GM18858 (cell line): Measurements from ENCODE around the gene GAPDHS.

Source experiments
- ATAC-seq: cut with Tn5 transposase; IDR thresholded peaks from one replicate; pipeline ENCODE4 v1.9.1; 2021; ENCODE audit not compliant: unreplicated experiment

Gene GAPDHS

DNA sequence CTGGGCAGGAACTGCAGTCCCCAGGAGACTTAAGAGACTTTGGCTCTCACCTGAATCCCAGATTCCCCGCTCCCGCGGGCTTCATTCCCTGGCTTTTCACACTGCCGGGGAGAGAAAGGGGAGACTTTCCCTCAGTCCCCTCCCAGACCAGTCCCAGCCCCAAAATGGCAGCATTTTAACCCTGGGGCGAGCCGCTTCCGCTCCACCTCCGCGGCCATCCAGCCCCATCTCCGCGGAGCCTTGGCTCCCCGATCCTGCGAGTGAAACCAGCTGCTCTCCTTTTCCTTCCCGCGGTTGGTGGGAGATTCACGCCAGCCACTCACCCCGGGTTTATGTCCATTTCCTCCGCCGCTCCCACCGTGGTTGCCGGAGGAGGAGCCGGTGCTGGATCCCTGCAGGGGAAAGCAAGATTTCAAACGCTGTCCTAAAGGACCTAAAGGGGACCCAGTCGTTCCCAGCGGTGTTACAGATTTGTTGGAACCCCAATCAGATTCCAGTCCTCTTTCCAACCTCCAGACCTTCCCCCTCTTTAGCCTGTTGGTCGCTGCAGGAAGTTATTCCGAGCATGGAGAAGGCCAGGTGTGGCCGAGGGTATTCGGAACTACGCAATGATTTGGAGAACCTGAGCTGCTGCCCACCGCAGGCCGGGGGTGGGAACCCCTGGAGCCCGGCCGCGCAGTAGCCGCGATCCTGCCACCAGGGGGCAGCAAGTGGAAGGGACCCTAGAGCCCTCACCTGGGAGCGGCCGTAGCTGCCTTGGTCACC is 23.2 kb upstream of the GAPDHS start:
- ATAC-seq = no peak

DNA sequence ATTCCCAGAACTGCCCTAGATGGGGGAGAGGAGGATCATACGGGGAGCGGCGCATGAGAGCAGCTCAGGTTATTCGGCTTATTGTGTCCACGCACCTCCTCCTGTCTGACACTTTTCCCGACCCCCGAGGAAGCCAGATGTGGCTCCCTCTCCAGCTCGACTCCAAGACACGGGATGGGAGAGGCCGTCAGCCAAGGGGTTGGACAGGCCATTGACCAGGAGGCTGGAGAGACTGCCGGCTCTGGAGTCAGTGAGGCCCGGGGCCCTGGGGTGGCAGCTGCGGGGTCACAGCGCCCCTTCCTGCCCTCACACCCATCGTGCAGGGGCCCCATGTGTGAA is 22.7 kb upstream of the GAPDHS start:
- ATAC-seq = no peak

DNA sequence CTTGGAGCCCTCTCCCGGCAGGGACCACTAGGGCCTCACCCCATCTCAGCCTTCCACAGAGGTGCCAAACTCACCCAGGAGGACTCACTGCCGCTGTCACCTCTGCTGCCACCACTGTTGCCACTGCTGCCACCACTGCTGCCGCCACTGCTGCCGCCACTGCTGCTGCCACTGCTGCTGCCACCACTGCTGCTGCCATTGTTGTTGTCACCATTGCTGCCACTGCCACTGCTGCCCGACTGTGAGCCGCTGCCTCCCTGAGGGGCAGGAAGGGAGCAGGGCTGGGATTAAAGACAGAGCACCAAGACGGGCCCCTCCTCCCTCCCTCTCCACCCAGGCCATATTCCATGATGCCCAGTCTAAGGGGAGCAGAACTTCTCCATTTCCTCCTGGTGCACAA is 21.9 kb upstream of the GAPDHS start:
- ATAC-seq = no peak

DNA sequence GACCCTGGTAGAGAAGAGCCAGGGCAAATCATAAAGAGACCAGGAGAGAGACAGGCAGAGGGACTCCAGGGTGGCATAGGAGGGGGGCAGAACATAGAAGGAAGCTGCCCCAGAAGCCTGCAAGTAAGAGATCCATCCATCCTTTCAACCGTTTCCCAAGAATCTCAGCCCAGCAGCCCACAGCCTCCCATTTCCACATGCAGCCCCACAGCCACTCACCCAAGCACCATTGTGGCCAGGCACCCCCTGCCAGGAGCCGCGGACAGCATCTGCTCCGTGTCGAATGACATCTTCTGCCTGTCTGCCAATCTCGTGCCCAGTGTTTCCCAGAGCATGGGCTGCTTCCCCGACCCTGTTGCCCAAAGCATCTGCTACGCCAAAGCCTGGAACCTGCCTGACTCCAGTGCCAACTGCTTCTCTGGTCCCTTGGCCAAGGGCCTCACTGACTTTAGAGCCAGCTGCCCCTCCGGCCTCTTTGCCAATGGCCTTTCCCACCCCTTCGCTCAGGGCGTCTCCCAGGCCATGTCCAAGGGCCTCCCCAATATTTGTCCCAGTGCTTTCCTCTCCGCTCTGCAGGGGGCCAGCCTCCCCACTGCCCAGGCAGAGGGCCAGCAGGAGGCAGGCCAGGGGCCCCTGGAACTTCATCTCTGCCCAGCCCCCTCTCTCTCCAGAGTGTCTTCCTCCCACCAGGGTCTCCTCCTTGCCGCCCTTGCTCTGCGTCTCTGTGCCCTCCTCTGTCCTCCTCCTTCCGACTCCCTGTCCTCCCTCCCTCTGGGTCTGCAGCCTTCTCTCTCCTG is 20.2 kb upstream of the GAPDHS start:
- no peak for ATAC-seq

DNA sequence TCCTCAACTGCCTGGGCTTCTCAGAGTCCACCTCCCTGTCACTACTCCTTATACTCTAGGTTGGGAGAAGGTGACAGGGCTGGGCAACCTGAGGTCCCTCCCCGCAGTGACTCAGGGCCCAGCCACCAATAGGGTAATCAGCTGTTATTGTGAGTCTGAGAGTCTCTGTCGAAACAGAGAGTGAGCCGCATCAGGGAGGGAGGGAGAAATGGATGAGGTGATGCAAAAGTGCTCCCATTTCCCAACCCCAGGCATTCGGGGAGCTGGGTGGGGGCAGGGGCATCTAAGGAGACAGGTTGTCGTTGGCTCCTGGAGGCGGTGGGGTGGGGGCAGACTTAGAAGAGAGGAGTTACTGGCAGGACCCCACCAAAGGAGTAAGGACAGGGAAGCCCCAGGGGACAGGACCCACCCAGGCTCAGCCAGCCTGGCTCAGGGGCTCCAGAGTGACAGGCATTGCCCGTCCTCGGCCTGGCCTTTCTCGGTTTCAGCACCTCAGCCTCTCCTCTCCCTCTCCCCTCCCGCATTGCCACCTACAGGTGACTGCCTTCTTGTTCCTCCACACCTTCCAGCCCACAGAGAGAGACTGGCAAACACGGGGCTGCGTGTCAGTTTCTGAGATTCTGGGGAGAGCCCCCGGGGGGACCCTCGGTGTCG is 19.5 kb upstream of the GAPDHS start, which contains the start of gene DMKN:
DMKN (minus strand) TSS at position 22 of the 654 bp plus-strand sequence. CDS start 174 bp downstream, outside the sequence.
- no peak for ATAC-seq

DNA sequence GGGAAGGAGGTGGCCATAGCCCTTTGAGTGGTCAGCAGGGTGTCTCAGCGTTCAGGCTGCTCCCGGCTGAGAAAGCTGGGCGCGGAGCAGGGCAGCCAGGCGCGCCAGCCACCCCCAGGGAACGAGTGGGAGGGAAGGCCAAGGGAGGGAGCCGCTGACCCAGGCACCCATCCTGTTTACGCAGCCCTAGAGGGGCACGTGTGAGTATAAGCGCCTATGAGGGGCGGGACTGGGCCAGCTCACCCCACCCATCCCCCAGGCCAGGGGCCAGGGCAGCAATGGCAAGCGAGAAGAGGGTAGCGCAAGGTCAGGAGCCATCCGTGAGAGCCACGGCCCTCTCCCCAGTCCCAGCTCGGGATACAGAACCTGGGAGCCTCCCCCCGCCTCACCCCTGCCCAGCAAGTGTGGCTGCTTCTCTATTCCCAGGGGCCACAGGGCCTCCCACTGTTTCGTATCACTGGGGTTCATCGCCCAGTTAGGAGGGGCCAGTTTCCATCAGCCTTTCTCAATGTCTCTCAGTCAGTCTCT is 18.9 kb upstream of the GAPDHS start:
- no peak for ATAC-seq

DNA sequence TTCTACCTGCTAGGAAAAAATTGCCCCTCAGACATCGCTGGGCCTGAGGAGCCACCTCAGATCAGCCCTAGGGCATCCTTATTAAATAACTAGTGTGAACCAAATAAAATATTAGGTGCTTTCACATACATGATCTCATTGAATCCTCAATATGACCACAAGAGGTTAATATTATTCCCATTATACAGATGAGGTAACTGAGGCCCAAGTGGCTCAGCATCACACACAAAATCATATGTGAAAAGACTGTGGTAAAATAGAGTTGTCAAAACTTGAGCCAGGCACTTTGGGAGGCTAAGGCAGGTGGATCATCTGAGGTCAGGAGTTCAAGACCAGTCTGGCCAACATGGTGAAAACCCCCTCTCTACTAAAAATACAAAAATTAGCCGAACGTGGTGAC is 16.9 kb upstream of the GAPDHS start:
- no peak for ATAC-seq

DNA sequence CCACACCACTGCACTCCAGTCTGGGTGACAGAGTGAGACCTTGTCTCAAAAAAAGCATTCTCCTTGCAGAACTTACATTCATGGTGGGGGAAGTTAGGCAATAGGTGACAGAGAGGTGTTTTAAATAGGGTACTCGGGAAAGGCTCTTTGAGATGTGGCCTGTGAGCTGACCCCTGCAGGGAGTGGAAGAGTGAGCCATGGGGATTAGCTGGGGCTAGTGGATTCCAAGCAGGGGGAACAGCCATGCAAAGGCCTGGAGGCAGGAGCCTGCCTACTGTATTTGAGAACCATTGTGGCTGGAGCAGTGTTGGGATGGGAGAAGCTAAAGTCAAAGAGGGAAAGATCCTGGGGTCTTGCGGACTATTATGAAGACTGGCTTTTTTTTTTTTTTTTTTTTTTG is 15.9 kb upstream of the GAPDHS start:
- ATAC-seq = no peak

DNA sequence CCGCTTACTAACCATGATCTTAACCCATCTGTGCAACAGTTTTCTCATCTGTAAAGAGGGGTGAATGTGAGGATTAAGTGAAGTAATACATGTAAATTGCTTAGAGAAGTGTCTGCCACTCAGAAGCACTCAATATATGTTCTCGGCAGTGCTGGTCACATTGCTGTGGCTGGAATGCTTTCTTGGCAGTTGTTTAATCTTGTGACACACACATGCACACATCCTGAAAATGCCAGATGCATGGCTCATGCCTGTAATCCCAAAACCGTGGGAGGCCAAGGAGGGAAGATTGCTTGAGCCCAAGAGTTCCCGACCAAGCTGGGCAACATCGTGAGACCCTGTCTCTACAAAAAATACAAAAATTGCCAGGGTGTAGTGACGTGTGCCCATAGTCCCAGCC is 14.9 kb upstream of the GAPDHS start:
- ATAC-seq = no peak

DNA sequence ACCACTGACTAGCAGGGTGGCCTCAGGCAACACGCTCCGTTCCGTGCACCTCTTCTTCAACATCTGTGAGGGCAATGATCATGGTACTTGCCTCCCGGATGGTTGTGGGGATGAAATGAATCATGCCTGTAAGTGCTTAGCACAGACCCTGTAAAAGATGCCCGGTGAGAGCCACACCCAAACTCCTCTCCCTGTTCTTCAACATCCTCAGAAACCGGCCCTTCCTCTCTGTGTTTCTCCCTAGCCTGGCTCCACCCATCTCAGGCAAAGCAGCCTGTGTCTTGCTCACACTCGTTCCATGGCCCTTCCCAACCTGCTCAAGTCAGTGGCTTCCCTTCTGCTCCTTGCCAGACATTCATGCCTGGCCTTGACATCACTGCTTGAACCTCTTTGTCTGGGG is 14.0 kb upstream of the GAPDHS start:
- ATAC-seq = no peak

DNA sequence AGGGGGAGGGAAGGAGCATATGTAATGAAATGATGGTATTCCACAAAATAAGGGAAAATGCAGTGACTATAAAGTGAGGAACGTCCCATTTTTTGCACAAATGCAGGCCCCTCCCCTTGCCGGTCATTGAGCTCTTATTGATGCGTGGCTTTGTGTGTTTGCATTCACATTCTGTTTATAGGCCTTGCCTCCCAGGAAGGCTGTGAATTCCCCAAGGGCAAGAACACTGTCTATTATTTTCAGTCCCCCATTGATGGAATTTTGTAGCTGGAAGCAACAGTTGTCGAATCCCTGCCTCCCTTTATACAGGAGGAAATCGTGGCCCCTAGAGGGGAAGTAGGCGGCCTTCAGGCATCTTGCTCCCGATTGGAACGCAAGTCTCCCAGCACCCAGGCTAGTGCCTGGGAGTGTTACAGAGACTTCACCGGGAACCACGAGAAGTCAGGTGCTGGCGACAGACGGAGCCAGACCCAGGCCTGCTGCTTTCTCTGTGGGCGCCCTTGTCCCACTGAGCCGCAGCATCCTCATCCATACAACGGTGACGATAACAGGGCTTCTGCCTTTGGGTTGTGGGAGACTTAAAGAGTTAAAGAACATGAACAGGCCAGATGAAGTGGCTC is 12.0 kb upstream of the GAPDHS start:
- no peak for ATAC-seq

DNA sequence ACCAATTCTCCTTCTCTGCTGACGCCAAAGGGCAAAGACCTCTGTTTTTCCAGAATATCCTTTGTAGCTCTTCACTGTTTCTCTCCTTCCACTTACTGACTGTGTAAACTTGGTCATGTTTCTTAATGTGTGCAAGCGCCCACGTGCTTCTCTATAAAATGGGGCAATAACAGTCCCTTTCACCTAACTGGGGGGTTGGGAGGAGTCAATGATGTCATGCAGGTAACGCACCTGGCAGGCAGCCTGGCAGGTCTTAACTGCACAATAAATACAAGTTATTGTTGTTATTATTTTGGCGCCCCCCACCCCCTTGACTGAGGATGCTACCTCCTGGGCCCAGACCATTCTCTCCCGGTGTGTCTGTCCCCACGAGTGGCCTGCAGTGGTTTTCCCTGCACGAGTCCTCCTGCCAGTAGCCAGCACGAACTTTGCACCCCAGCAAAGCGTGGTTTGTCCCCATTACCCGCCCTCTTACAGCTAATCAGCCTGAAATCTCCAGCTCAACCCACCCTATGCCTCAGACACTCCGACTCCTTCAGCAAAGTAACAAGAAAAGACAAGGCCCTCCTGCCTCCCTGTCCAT is 10.4 kb upstream of the GAPDHS start:
- ATAC-seq = no peak

DNA sequence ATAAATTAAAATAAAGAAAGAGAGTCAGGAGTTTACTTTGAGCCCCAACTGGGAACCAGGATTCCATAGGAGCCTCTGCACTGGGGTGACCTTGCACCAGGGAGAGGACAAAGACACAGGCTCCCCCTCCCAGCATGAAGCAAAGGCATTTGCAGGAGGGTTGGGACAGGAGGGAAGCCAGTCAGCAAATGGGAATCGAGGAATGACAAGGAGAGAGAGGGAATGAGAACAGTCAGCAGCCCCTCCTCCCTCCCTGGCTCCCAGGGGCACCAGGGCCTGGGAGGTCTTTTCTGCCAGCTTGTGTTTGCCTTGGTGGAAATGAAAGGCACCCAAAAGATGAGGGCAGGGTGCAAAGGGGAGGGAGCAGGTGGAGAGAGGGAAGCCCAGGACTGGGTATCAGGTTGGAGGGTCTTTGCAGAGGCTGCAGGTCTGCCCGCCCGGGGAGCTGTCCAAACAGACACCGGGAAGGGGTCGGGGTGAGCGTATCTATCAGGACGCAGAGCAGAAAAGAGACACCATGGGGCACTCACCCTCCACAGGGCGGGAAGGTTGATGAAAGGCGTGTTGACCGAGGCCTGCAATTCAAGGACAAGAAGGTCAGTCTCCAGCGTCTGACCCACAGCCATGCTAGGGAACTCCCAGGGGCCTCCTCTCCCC is 8.9 kb upstream of the GAPDHS start:
- ATAC-seq = no peak

DNA sequence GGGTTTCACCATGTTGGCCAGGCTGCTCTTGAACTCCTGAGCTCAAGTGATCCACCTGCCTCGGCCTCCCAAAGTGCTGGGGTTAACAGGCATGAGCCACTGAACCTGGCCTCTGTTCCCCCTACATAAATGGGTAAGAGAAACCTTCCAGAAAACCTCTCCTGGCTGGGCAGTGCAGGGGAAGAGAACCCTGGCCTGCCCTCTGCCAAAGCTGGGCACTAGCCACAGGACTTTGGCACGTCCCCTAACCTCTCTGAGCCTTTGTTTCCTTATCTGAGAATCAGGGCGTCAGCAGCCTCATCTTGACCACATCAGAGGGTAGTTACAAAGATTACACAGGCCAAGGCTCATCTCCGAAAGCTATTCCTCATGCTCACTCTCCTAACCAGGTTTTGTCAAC is 7.4 kb upstream of the GAPDHS start:
- ATAC-seq = no peak

DNA sequence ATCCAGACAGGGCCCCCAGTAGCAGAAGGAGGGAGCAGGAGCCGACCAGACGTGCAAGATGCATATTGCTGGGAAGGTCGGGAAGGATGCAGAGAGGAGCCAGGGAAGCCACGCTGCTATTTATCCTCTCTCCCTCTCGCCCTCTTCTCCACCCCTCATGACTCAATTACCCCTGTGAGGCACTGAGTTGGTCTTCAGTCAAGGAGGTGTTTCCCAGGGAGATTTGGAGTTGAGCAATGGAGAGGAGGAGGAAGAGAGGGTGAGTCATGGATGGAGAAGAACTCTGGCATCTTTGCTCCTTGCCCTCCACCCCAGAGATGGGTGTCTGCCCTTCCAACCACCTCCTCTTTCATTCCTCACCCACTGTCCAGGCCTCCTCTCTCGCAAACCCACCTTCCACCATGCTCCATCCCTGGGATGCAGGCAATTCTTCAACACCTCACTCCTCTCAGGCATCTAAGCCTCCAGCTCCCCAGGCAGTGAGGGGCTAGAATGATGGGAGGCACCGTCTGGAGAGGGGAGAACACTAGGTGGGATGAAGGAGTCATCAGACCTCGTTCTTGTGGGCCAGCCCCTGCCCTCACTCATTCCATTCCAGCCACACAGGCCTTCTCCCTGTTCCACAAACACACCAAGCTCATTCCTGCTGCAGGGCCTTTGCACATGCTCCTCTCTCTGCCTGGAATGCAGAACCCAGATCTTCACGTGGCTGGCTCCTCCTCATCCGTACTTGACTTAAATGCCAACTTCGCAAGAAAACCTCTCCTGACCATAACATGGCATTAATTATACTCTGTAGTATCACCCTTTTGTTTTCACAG is 4.8 kb upstream of the GAPDHS start, which contains the start of gene SBSN:
SBSN (minus strand) TSS at position 94 of the 821 bp plus-strand sequence; CDS start at position 64, 30 bp downstream.
- ATAC-seq = no peak

DNA sequence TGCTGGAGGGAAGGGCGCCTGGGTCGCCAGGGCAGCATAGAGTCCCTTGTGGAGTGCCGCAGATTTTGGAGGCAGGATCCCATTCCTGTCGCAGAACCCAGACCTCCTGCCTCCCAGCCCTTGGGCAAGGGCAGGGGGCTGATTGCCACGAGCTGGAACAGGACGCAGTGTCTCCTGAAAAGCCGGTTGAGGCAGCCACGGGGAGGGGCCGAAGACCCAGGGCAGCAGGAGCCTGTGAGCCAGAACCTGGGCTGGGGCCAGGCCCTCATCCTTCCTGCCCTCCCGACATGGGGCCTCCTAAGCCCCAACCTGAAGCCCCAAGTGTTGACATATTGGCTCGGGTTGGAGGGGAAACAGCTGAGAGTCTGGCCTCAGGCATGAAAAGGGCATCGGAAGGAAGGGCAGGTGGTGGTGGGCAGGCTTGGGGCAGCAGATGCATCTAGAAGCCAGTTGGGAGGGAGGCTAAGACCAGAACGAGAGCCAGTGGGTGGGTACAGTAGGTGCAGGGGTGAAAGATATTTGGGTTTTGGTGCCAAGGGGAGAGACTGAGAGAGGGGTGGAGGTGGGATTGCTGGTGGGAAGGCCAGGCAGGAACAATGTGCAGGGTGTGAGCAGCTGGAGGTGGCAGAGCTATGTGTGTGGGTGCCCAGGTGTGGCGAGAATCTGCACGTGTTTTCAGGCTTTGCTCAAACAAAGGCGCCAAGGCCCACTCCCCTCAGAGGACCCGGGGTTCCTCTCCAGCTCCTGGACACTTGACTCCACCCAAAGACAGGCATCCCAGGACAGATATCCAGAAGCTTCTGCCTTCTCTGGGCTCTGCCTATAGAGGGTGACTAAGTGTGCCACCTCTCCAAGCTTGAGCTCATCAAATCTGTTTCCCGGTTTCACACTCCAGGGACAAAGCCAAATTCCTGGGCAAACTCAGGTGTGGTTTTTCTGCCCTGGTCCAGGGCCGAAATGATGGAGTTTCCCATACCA is 3.7 kb upstream of the GAPDHS start:
- no peak for ATAC-seq

DNA sequence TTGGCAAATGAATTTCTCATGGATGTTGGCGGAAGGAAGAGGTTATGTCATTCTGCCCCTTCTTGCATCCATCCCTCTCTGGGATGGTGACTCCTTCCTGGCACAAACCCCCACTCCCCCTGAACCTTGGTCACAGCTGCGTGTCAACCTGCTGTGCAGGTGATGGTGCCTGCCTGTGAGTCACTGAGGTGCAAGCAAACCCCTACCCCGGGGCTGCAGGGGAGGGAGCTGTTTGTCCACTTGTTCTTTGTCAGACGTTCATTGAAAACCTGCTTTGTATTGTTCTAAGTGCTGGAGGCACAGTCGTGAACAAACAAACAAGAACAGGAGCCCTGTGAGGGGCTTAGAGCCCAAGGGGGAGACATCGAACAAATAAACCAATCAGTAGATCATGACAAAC is 2.0 kb upstream of the GAPDHS start:
- no peak for ATAC-seq

DNA sequence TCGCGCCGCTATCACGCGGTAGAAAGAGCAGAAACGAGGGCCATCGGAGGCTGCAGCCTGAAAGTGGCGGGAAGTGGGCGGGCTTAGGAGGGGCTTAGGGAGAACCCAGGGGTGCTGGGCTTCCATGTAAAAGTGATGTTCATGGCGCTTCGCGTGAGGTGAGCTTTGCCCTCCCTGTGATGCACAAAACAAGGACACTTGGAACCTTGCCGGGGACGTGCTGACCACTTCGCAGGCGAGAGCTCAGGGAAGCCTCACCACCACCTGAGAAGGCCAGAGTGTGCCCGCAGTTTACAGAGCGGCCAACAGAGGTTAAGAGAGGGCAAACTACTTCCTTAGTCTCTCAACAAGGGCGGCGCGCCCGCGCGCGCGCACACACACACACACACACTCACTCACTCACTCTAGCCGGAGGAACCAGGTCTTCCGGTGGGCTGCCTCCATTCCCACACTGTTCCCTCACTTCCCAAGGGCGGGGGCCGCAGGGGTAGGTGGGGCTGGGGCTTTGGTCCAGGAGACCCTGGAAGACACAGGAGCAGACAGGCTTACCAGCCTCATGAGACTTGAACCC is 651 bp downstream of the GAPDHS start:
- no peak for ATAC-seq
